Inferior parietal cortex (tissue), 1 donor: Measurements from ENCODE around the gene ATP8B1.

Experiments used
- DNase-seq: peaks from one replicate; pipeline ENCODE4 v3.0.0-alpha.2; 2016; ENCODE audit errors: extremely low spot score

The ATP8B1 gene

GRCh38 chr18:57624988-57625387 lies 178.1 kb downstream of the ATP8B1 start:
- DNase-seq: no peak

GRCh38 chr18:57621246-57621604 lies 181.9 kb downstream of the ATP8B1 start:
- no peak for DNase-seq

GRCh38 chr18:57619876-57620275 lies 183.2 kb downstream of the ATP8B1 start:
- no peak for DNase-seq

- DNase-seq: no peak
These were observed 184.2 kb downstream of the ATP8B1 start for GRCh38 chr18:57618910-57619309.

GRCh38 chr18:57603871-57604270 lies 199.2 kb downstream of the ATP8B1 start:
- no peak for DNase-seq
